HG02571 (cell line): ENCODE data around the gene SNED1.

Experiments
- ATAC-seq: cut with Tn5 transposase; IDR thresholded peaks from one replicate; pipeline ENCODE4 v1.9.1; 2021; ENCODE audit warnings: mild to moderate bottlenecking, moderate library complexity; ENCODE audit not compliant: unreplicated experiment

Gene SNED1

DNA sequence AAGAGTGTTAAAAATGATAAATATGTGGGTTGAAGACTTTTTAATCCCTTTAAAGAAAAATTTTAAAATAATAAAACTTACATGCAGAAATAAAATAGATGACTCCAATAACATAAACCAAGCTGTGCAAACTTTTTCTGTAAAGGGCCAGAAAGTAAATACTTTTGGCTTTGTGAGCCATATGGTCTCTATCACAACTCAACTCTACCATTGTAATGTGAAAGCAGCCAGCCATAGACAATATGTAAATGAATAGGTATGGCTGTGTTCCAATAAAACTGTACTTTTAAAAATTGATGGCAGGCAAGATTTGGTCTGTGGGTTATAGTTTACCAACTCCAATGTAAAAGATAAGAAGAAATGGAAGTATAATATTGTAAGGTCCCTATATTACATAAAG, 45.2 kb downstream of the SNED1 start:
- no peak for ATAC-seq

DNA sequence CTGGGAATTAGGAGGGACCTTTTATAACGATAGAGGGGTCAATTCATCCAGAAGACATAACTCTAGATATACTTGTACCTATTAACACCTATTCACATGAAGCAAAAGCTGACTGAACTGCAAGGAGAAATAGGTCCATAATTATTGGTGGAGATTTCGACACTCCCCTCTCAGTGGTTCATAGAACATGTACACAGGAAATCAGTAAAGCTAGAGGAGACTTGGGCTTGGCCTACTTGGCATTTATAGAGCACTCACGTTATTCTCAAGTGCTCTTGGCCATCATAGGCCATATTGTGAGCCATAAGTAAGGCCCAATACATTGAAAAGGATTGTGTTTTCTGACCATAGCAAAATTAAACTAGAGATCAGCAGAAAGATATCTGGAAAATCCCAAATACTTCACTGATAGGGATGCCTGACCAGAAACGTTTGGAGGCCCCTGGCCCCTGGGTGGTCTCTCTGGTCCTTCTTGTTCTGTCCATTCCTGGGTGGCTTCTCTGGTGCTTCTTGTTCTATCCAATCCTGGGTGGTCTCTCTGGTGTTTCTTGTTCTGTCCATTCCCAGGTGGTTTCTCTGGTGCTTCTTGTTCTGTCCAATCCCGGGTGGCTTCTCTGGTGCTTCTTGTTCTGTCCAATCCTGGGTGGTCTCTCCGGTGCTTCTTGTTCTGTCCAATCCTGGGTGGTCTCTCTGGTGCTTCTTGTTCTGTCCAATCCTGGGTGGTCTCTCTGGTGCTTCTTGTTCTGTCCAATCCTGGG, 49.0 kb downstream of the SNED1 start:
- no peak for ATAC-seq

DNA sequence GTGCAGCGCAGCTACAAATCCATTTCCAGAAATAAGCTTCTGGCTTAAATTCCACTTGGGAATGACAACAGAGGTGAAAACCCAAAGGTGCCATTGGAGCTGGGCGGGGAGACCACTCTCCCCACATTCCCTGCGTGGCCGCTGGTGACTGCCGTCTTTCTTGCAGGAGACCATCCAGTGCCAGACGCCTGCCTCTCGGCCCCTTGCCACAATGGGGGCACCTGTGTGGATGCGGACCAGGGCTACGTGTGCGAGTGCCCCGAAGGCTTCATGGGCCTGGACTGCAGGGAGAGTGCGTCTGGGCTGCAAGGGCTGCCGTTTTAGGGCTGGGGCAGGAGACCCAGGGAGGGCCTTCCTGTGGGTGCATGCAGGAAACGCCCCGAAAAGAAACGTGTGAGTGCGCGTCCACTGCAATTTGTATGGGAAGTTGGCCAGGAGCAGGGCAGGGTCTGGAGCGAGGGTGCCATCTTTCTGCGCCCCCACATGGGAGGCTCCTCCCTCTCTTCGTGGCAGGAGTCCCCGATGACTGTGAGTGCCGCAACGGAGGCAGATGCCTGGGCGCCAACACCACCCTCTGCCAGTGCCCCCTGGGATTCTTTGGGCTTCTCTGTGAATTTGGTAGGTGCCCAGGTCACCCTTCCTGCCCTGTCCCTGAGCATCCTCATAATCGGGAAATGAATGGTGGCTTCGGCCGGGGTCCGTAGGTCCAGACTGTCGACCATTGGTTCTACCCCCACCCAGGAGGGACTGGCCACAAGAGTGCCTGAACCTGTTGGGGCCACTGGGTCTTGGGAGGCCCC, 49.9 kb downstream of the SNED1 start:
- ATAC-seq: no peak

DNA sequence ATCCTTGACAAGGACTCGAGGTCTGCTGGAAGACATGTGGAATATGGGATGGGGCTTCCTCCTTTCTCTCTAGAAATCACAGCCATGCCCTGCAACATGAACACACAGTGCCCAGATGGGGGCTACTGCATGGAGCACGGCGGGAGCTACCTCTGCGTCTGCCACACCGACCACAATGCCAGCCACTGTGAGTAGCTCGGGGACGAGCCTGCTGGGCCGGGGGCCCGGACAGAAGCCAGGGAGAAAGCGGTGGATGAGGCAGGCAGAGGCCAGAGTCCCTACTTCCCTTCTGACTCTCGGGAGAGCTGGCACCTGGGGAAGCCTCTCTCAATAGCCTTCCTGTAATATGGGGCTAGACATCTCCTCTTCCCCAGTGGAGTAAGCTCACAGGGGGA, 50.5 kb downstream of the SNED1 start:
- ATAC-seq: no peak

DNA sequence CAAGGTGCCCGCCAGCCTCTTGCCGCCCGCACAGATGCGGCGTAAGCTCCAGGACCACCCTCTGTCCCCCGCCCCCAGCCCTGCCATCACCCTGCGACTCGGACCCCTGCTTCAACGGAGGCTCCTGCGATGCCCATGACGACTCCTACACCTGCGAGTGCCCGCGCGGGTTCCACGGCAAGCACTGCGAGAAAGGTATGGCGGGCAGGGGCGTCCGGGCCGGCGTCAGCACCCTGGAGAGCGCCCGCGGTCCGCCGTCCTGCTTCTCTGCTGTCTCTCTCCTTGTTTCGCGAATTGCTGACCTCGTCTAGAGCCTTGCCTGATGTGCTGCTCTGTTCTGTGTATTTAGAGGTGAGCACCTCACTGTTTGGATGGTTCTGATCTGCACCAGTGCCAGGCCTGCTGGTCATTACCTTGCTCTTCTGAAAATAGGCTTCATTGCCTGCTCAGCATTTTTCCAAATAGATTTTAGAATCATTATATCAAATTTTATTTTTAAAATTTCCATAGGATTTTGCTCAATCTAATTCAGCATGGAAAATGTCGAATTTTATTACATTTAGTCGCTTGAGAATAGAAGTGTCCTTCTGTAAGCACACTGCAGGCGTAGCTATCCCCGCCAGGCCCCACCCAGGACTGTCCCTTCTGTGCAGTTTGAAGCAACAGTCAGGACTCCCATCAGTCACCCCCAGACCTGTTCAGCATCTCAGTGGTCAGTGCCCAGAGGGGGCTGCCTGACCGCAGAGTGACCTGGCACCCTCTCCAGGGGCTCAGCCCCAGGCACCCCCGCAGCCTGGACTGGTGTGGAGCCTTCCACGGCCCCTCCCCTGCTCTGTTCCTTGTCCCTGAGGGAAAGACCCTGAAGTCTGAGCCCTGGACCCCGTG, 51.6 kb downstream of the SNED1 start:
- ATAC-seq: no peak

DNA sequence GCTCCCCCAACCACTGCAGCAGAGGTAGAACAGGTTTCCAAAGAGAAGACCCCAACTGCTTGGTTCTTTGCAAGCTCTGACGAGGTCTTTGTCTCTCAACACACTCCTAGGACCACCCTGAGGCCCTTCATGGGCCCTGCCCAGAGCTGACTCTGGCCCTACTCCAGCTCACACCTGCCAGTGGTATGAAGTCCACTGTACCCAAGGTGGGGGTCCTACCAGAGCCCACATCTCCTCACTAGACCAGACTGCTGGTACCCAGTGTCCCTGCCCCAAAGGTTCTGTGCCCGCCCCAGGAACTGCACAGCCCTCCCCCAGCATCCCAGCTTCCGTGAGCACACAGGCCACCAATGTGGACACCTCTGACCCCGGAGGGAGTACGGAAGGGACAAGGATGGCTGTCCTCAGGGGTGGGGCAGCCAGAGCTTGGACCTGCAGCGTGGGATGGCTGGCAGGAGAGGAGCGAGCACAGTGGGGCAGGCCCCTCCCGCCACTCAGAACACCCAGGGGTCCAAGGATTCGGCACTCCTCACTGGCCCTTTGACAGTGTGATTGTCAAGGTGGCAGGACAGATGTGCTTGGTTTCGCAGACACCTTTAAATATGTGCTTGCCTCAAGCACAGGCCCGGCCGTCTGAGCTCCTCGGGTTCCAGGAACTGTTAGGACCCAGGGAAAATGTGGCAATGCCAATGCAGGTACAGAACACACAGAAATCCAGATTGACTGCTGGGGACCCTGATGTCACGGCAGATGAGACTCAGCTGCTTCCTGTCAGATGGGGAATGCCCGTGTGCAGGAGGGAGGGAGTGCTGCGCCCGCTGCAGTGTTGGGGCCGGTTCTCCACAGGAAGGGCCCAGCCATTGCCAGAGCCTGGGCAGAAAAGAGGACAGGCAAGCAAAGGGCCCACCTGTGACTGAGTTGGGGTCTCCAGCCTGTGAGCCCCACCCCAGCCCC, 52.5 kb downstream of the SNED1 start:
- no peak for ATAC-seq

DNA sequence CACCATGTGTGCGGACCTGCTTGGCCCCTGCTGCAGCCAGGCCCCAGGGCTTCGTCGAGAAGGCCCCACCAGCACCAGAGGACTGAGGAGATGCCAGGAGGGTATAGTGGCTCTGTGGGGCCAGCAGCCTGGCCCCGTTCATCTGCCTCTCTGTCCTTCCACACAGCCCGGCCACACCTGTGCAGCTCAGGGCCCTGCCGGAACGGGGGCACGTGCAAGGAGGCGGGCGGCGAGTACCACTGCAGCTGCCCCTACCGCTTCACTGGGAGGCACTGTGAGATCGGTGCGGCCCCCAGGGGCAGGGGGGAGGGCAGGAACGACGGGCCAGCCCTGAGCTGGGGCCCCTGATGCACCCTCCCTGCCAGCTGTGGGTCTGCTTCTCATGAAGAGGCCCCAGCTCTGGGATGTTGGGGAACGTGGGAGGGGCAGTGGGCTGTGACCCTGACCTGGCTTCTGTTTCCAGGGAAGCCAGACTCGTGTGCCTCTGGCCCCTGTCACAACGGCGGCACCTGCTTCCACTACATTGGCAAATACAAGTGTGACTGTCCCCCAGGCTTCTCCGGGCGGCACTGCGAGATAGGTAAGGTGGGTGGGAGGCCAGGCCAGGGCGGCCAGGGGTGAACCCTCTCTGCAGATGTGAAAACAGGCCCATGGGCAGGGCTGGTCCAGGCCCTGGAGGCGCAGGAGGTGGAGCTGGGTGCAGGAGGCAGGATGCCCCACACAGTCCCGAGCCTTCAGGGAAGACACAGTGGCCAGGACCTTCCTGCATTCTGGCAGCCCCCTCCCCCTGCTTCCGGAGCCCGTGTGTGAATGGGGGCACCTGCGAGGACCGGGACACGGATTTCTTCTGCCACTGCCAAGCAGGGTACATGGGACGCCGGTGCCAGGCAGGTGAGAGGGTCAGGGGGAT, 53.4 kb downstream of the SNED1 start:
- no peak for ATAC-seq

DNA sequence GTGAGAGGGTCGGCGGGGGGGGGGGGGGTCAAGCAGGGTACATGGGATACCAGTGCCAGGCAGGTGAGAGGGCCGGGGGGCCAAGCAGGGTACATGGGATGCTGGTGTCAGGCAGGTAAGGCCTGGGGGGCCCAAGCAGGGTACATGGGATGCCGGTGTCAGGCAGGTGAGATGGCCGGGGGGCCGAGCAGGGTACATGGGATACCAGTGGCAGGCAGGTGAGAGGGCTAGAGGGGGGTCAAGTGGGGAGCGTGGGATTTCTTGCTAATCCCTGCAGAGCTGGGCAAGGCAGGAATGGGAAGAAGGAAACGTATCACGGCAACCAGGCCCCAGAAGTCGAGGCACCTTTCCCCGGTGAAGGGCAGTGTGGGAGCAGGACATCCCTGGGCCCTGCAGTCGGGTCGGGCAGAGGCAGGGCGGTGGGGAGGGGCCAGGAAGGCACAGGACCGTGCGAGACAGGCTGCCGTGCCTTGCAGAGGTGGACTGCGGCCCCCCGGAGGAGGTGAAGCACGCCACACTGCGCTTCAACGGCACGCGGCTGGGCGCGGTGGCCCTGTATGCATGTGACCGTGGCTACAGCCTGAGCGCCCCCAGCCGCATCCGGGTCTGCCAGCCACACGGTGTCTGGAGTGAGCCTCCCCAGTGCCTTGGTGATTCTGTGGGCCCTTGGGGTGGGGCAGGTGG, 54.4 kb downstream of the SNED1 start:
- no peak for ATAC-seq

DNA sequence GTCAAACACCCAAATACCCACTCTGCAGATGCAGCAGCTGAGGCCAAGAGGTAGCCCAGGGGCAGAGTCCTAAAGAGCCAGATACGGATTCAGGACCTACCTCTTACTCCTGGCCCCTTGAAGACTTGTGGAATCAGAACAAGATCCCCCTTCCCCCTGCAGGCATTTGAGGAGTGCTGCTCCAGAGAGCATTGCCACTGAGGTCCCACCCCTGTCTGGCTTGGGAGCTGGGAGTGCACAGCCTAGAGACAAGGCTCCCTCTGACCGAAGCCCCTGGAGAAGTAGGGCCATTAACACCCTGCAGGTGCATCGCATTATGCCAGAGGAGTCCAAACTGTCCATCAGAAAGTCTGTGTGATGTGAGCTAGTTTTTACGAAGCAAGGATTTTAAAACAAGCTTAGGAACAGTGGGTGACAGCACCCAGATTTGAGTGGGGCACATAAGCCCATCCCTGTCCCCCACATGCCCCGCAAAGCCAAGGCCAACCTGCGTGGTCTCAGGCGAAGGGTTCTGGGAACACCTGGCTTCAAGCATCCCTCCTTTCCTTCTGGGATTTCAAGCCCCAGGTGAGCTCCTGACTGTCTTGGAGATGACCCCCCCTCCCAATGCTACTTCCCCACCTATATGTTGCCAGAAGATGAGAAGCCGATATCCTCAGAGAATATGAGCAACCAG, 55.3 kb downstream of the SNED1 start:
- ATAC-seq: no peak

DNA sequence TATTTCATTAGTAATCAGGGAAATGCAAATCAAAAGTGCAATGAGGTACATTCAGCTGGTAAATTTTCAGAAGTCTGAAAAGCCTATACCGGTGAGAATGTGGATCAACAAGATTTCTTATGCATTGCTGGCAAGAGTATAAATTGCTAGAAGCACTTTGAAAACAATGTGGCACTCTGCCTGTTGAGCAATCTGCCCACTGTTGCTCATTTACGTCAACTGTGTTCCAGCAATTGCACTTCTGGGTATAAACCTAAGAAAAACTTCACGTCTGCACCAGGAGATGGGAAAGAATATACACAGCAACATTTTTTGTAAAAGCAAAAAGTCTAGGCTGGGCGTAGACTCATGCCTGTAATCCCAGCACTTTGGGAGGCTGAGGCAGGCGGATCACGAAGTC, 62.9 kb downstream of the SNED1 start:
- no peak for ATAC-seq

DNA sequence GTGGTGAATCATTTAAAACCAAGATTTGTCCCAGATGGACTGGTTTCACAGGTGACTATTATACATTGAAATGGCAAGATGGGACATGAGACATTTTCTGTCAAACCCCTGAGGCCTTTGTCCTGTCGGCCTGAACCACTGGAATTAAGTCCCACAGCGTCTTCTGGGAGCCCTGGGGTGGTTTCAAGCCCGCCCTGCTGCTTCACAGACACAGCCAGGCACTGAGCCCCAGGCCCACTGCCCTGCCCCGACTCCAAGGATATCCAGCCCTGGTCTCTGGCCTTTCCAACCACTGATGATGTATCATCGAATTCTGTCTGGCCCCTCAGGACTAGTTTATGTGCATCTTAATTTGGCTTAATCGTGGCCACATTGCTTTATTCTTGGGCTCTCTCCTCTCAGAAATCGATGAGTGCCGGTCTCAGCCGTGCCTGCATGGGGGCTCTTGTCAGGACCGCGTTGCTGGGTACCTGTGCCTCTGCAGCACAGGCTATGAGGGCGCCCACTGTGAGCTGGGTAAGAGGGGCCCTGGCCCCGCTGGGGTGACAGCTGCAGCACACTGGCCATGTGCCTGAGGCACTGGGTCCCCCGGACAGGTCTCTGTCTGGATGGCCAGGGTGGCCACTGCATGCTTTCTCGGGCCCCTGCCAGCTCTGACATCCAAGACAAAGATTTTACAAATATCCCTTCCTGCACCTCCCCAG, 64.1 kb downstream of the SNED1 start:
- no peak for ATAC-seq

DNA sequence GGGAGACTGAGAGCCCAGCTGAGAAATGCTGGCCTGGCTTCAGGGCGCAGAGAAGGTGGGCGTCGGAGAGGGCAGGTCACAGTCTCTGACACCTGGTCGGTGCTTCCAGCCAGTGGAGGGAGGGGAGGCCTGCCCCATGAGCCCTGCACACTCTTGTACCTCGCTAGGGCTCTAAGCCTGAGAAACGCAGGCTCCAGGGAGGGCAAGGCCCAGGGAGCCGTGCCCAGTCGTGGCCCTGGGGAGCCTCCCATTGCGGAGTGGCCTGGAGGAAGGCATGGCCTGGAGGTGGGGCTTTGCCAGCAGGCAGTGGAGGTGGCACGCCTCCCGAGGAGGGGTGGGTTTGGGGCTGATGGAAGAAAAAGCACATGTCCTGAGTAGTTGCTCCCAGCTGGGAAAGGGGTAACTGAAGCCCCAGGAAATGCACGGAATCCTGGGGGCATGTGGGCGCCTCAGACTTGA, 64.7 kb downstream of the SNED1 start:
- no peak for ATAC-seq

DNA sequence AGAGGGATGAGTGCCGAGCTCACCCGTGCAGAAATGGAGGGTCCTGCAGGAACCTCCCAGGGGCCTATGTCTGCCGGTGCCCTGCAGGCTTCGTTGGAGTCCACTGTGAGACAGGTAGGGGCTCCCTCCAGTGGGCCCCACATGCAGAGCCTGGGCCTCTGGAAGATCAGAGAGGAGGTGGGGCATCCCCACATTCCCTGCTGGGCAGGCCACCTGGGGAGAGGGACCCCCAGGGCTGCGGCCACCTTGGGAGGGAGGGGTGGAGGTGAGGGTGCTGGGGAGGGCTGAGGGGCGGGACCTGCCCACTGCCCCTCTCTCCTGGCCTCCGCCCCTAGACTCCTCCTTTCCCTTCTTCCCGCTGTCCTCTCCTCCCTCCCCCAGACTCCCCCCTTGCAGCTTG, 65.2 kb downstream of the SNED1 start:
- ATAC-seq: no peak

DNA sequence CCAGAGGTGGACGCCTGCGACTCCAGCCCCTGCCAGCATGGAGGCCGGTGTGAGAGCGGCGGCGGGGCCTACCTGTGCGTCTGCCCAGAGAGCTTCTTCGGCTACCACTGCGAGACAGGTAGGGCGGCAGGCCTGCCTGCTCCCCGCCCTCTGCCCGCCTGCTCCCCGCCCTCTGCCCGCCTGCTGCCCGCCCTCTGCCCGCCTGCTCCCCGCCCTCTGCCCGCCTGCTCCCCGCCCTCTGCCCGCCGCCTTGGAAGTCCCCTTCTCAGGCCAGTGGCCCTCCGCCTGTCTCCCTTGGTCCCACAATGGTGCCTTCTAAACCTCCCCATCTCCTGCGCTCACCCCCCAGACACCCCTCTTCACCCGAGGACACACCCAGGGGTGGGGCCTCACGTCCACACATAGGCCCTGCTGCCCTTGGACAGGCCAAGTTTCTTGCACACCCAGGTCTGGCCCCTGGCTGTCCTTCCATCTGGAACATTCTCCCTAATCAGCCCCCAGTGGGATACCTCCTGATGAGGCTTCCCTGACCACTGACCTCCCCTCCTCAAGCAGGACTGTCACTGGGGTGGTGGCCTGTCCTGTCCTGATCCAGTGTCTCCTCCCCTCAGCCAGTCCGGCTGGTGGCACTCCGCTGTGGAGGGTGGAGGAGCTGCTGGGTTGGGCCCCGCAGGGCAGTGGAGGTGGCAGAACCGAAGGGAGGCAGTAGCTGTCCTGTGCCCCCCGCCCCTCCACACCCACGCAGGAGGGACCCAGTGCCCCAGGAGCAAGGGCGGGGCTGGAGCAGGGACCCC, 65.8 kb downstream of the SNED1 start:
- ATAC-seq: no peak

DNA sequence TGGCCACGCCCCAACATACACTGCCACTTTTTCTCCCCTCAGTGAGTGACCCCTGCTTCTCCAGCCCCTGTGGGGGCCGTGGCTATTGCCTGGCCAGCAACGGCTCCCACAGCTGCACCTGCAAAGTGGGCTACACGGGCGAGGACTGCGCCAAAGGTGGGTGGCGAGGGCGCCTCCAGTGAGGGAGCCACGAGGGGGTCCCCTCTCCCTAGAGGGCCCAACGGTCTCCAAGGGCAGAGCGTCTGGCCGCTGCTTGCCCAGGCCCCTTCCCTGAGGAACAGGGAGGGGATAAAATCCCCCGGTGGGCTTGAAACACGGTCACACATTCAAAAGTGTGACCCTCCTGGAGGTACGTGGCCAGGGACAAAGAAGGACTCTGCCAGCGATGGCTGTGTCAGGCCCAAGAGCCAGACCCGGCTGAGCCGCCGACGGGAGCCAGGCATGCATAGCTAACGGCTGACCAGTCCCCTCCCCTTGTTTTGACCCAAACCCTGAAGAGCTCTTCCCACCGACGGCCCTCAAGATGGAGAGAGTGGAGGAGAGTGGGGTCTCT, 66.5 kb downstream of the SNED1 start:
- no peak for ATAC-seq

DNA sequence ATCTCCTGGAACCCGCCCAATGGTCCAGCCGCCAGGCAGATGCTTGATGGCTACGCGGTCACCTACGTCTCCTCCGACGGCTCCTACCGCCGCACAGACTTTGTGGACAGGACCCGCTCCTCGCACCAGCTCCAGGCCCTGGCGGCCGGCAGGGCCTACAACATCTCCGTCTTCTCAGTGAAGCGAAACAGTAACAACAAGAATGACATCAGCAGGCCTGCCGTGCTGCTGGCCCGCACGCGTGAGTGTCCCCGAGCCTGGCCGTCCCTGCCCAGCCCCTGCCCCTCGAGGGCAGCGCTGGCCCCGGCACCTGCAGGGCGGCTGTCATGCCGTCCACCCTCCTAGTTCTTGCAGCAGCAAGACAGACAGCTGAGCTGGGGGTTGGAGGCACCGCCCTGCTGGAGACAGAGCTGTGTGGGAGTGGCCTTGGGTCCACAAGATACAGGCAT, 67.0 kb downstream of the SNED1 start:
- no peak for ATAC-seq
